DND-41 (cell line): ENCODE data around the gene DIS3L.

ENCODE experiments used
- EZH2 ChIP-seq: IDR thresholded peaks from 3 replicates; pipeline ENCODE4 v1.6.1; 2012; ENCODE audit warnings: borderline replicate concordance, low read depth, mild to moderate bottlenecking, moderate library complexity, low read length, inconsistent platforms; ENCODE audit not compliant: severe bottlenecking
- TF ChIP-seq, protein P1 (sequence below): IDR thresholded peaks from 2 replicates; pipeline ENCODE4 v1.5.1; 2012; ENCODE audit warnings: borderline replicate concordance, low read length, moderate library complexity, mild to moderate bottlenecking; ENCODE audit not compliant: poor library complexity, severe bottlenecking; ENCODE audit errors: extremely low read depth

DNA sequence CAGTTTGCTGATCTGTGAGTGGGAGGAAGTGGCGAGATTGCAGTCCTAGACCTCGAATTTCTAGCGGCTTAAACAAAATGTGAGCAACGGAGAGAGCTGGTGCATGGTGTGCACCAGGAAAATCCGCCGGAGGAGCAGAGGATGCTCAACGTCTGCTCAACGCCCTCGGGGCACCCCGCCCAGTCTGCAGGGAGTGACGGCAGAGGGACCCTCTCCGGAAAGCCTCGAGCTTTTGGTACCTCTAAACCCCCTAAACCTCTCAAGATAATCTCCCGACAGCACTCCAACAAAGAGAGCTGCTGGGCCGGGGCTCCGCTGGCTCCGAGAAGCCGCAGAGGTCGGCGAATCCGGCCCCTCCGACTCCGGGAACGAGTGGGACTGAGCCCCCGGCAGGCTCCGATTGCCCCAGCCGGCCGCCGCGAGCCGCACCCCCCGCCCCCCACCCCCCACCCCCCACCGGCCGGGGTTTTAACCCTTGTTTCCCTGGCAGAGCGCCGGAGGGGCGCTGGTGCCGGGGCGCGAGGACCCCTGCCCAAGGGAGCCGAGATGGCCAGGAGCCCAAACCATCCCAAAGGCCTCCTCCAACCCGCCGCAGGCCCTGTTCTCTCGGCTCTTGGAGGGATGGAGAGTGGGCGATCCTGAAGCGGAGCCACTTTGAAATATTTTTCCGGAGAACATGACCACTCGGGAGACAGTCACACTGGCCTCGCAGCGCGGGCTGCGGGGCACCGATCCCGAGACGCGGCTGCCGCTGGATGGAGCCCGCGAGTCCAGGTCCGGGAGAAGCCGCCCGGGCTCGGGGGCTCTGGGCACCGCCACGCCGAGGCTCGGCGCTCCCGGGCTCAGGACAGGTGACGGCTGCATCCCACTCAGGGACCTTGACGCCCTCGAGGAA, 41.3 kb upstream of the DIS3L start:
- TF ChIP-seq, protein P1, sequence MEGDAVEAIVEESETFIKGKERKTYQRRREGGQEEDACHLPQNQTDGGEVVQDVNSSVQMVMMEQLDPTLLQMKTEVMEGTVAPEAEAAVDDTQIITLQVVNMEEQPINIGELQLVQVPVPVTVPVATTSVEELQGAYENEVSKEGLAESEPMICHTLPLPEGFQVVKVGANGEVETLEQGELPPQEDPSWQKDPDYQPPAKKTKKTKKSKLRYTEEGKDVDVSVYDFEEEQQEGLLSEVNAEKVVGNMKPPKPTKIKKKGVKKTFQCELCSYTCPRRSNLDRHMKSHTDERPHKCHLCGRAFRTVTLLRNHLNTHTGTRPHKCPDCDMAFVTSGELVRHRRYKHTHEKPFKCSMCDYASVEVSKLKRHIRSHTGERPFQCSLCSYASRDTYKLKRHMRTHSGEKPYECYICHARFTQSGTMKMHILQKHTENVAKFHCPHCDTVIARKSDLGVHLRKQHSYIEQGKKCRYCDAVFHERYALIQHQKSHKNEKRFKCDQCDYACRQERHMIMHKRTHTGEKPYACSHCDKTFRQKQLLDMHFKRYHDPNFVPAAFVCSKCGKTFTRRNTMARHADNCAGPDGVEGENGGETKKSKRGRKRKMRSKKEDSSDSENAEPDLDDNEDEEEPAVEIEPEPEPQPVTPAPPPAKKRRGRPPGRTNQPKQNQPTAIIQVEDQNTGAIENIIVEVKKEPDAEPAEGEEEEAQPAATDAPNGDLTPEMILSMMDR, result no peak
- TF ChIP-seq EZH2, result no peak
